Activated naive CD4-positive, alpha-beta T cell treated with anti-CD3 and anti-CD28 coated beads, Interleukin-2, amount 10 ng/mL, durations not matched to agents 5 hours and 36 hours (primary cell): Measurements from ENCODE around the gene SLC9A1. TPM values are rescaled to one million over a fixed set of nuclear protein-coding genes. Genes with fewer than 3 reads are reported as not detected.

Experiments used
- total RNA-seq, 2 experiments: library from RNA; stranded (reverse); gene quantifications; one replicate each; pipeline ENCODE4 v1.2.3, GENCODE V29; 2021

SLC9A1 gene
- total RNA-seq = 10 to 100 TPM; 21.8 to 24.2 TPM

GRCh38 chr1:27154991-27155781 is at the start of gene SLC9A1:
TSS of gene SLC9A1 (minus strand) at chr1:27155125. CDS start at chr1:27154334, 791 bp downstream.

Other genes starting within 250 kb of the SLC9A1 start
- not detected for gene NR0B2, start 241.2 kb downstream of the SLC9A1 start, total RNA-seq
- 10 to 100 TPM; 47.1 to 48.5 TPM for gene NUDC, start 233.4 kb downstream of the SLC9A1 start, total RNA-seq
- gene KDF1, start 194.7 kb downstream of the SLC9A1 start, total RNA-seq = under 1 TPM; 0.25 to 0.41 TPM
- gene TRNP1, start 161.4 kb downstream of the SLC9A1 start, total RNA-seq = under 1 TPM in 1 of 2 experiments, not detected in 1; 0.20 TPM
- not detected for gene TENT5B, start 142.3 kb downstream of the SLC9A1 start, total RNA-seq
- 10 to 100 TPM; 40.6 to 41.0 TPM for gene WDTC1, start 79.5 kb upstream of the SLC9A1 start, total RNA-seq
- 10 to 100 TPM; 31.1 to 31.6 TPM for gene TMEM222, start 167.0 kb upstream of the SLC9A1 start, total RNA-seq
- 100 to 1,000 TPM; 130 to 139 TPM for gene SYTL1, start 186.9 kb upstream of the SLC9A1 start, total RNA-seq
- 1 to 10 TPM; 6.8 to 7.4 TPM for gene MAP3K6, start 211.8 kb upstream of the SLC9A1 start, total RNA-seq
- not detected for gene FCN3, start 219.7 kb upstream of the SLC9A1 start, total RNA-seq
- under 1 TPM in 1 of 2 experiments, not detected in 1; 0.18 TPM for gene CD164L2, start 228.2 kb upstream of the SLC9A1 start, total RNA-seq
- under 1 TPM; 0.48 to 0.72 TPM for gene GPR3, start 237.5 kb upstream of the SLC9A1 start, total RNA-seq